GM13976 (cell line): ENCODE measurements around the gene ERC1.

Experiments used
- DNase-seq: peaks from one replicate; pipeline ENCODE4 v3.0.0; 2012; ENCODE audit warnings: low spot score
- in situ Hi-C: fragments of 300-500 bp; cut with MboI; formaldehyde crosslinking; loops from one replicate; pipeline ENCODE4 v1.12.0; 2022; ENCODE audit warnings: low sequenced_read_pairs, mixed read lengths, inconsistent platforms; ENCODE audit not compliant: unreplicated experiment
- TF ChIP-seq, protein P1 (sequence below): IDR thresholded peaks from 2 replicates; pipeline ENCODE4 v1.5.1; 2012; ENCODE audit warnings: borderline replicate concordance, mild to moderate bottlenecking; ENCODE audit not compliant: insufficient read depth; ENCODE audit errors: extremely low read depth, missing control alignments, control extremely low read depth

ERC1 gene

DNA sequence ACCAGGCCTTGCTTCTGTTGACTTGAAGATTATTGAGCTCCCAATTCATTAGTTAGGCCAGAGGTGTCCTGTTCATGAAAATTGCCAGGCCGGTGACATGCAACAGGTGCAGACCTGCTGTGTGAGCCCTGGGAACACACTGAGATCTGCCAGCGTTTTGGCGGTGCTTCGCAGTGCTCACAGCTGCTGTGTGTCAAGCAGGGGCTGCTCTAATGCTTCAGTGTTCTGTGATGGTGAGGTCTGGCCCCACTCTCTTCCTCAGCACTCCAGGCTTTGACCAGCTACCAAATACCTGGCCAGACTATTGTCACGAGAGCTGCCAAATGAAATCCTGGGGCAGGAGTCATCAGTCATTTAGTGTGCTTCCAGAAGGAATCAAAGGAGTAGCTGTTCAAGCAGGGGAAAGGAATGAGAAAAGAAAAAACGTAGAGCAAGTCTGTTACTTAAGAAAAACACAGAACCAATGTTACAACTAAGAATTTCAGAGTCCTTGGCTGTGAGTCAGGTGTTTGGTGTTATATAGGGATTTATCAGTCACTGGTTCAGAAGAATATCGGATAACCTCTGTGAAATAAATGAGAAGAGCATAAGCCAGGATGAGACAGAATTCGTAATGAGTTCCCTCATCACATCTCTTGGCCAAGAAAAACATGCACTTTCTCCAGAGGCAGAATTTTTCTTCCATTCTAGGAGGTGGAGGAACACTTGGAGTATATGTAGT, 452.6 kb downstream of the ERC1 start:
- TF ChIP-seq, protein P1, sequence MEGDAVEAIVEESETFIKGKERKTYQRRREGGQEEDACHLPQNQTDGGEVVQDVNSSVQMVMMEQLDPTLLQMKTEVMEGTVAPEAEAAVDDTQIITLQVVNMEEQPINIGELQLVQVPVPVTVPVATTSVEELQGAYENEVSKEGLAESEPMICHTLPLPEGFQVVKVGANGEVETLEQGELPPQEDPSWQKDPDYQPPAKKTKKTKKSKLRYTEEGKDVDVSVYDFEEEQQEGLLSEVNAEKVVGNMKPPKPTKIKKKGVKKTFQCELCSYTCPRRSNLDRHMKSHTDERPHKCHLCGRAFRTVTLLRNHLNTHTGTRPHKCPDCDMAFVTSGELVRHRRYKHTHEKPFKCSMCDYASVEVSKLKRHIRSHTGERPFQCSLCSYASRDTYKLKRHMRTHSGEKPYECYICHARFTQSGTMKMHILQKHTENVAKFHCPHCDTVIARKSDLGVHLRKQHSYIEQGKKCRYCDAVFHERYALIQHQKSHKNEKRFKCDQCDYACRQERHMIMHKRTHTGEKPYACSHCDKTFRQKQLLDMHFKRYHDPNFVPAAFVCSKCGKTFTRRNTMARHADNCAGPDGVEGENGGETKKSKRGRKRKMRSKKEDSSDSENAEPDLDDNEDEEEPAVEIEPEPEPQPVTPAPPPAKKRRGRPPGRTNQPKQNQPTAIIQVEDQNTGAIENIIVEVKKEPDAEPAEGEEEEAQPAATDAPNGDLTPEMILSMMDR: no peak
- in situ Hi-C loops: no loop called here
- no peak for DNase-seq

DNA sequence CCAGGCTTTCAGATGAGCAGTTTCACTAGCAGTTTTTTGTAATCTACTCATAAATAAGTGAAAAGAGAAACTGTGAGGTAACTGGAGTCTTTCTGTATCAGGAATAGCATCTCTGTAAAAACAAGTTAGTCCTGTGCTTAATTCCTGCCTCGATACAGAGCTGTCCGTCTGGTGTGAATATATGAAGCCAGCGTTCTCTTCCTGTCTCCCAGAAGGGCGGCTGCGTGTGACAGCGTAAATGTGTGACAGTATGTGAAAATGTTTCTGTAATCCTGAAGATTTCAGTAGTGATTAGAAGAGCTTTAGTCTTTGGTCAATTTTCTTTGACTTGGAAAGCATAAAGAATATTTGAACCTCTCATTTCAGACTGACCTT, 453.1 kb downstream of the ERC1 start:
- DNase-seq: no peak
- TF ChIP-seq, protein P1: no peak
- in situ Hi-C loops: no loop called here

DNA sequence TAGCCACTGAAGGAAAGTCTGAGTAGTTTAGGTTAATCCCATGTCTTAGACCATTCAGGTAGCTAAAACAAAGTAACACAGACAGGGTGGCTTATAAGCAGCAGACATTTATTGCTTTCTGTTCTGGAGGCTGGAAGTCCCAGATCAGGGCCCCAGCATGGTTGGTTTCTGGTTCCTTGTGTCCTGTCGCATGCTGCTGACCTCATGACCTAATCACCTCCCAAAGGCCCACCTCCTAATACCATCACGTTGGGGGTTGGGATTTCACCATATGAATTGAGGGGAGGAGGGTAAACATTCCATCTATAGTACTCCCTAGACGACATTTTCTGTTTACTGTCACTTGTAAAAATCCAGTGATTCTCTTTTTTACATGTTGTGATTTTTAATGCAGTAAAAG, 454.8 kb downstream of the ERC1 start:
- TF ChIP-seq, protein P1: no peak
- no peak for DNase-seq
- in situ Hi-C loops: no loop called here

DNA sequence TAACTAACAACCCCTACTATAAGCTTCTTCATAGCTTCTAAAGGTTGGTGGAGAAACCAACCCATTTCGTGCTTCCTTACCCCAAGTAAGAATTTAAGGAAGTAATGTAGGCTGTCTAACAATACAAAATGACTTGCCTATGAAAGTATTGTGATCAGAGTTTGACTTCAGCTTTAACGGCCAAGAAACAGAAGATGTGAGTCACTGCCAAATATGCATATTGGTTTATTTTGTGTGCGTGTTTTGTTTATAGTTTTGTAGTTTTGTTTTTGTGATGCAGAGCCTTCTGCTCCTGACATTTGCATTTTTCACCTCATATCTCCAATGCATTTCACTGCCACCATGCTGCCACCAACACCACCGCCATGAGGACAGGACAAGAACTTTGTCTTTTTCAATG, 457.3 kb downstream of the ERC1 start:
- TF ChIP-seq, protein P1: no peak
- in situ Hi-C loops: no loop called here
- DNase-seq: no peak

DNA sequence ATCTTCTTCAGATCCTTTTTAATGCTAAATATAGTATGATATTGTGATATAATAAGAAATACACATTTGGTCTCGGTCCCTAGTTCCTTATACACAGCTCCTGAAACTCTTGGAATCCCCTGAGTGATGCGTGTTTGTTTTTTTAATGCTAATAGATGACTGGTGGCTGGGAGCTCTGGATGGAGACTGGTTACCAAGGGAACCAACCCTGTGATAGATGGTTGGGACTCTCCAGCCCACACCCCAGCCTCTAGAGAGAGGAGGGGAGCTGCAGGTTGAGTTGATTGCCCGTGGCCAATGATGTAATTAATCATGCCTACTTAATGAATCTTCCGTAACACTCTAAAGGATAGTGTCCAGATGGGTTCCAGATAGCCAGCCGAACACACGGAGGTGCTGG, 462.8 kb downstream of the ERC1 start:
- no peak for DNase-seq
- in situ Hi-C loops: no loop called here
- TF ChIP-seq, protein P1: no peak

DNA sequence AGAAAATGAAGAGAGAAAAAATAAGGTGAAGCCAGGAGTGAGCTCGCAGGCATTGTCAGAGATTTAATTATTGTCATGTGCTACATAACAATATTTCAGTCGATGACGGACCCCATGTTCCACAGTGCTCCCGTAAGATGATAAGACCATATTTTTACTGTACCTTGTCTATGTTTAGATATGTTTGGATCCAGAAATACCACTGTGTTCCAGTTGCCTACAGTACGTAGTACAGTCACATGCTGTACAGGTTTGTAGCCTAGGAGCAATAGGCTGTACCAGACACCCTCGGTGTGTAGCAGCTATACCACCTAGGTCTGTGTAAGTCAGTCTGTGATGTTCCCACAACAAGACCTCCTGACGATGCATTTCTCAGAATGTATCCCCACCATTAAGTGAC, 465.9 kb downstream of the ERC1 start:
- no peak for DNase-seq
- TF ChIP-seq, protein P1: no peak
- in situ Hi-C loops: no loop called here
